ENCODE measurements around the gene NADSYN1. TPM values are rescaled to one million over a fixed set of nuclear protein-coding genes. Genes with fewer than 3 reads are reported as not detected.

Gene NADSYN1
- total RNA-seq, 1 donor from 2014 or later: 22.0 TPM

DNA sequence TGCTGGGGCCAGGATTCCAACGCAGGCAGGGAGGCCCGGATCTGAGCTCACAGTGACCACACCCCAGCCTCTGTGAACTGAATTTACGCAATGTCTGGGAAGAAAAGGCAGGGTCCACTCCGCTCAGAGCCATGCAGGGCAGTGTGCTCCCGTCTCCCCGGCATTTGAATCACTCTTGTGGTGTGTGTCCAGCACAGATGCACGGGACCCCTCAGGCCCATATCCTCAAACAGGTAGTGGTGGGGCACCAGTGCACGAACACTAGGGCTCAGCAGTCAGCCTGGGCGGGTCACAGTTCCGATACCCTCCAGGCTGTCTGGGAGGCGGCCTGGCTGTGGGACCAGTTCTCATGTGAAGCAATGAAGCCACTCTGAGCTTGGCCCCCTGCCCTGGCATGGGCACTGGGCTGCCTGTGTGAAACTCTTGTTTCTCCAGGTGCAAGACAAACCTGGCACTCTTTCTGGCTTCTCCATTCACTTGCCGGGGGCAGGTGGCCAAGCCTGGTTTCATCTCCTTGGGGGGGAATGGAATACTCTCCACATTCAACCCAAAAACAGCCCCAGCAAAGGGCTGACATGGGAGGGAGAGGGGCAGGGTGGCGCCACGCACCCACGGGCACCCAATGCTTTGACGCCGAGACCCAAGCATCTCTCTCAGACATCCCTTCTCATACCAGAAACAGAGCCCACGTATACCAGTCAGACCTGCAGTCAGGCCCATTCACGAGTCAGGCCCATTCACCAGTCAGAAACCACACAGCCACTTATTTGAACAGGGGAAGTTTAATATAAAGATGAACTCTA lies 19.2 kb upstream of the NADSYN1 start:
- DNase-seq: no peak

DNA sequence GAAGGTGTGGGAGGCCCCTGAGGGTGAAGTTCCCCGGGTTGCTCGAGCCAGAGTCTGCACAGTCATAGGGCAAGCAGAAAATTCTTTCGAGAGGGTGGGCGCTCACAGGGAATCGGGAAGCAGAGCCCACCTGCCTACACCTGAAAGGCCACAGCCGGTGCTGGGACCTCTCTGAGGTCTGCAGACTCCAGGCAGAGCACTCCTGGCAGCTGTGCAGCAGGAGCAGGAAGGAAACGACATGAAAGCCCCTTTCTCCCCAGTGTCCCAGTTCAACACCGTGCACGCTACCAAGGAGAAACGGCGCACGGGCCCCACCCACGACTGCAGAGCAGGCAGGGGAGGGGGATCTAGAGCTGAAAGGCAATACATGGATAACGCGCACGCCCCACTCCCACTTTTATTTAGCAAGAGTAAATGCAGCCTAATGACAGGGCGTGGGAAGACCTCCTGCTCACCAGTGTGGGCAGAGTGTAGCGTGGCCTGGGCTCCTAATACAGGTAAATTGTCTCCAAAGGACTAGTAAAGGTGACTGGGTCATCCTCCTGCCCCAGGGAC lies 18.4 kb upstream of the NADSYN1 start:
- no peak for DNase-seq

DNA sequence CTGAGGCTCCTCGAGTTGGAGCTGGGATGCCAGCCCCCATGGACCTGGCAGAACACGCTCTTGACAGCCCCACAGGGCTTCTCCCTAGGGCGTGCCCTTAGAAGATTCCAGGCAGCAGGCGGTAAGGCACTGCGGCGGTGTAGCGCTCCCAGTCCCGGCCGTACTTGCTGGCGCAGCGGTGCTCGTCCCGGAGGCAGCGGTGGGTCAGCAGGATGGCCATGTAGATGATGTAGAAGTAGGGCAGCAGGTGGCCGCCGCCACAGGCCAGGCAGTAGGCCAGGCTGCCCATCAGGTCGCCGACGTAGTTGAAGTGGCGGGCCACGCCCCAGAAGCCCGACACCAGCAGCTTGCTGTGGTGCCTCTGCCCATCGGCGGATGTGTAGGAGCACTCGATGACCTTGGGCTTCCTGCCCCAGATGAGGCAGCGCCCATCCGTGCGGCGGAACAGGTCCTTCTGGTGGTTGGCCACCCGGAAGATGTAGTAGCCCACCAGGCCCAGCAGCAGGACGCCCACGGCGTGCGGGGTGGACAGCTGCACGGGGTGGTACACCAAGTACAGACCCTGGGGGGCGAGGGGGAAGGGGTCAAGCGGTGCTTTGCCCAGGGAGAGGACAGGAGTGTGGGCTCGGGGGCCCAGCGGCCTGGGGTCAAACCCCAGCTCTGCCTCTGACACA lies 17.6 kb upstream of the NADSYN1 start:
- DNase-seq: no peak

DNA sequence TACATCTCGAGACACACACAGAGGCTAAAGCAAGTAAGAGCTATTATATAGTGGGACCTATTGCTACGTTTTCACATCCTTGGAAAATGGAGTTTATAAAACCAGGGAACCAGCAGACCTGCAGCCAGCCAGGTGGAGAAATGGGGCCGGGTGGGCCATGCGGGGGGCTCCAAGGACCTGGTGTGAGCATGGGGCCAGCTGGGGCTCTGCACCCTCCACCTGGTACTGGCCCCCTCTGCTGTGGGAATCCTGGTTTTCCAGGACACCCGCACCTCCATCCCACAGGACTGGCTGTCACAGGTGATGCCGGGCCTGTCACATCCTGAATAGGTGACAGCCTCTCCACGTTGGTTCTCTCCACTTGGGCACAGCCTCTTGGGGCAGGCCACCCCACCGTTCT lies 16.1 kb upstream of the NADSYN1 start:
- DNase-seq: no peak

DNA sequence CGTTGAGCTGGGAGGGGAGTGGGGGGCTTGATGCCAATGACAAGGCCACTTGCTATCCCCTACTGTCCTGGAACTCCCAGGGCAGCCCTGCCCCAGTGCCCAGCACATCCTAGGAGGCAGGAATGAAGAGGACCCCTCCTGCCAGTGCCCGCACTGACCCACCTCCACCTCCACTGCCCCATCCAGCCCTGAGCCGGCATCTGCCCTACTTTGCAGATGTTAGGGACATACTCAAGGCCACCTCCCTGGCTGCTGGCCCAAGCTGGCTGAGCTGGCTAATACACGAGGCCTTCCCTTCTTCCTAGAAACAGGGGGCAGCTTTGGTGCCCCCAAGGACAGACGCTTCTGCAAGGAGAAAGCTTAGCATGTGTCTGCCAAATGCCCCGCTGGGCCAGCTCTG lies 15.6 kb upstream of the NADSYN1 start:
- DNase-seq: no peak

DNA sequence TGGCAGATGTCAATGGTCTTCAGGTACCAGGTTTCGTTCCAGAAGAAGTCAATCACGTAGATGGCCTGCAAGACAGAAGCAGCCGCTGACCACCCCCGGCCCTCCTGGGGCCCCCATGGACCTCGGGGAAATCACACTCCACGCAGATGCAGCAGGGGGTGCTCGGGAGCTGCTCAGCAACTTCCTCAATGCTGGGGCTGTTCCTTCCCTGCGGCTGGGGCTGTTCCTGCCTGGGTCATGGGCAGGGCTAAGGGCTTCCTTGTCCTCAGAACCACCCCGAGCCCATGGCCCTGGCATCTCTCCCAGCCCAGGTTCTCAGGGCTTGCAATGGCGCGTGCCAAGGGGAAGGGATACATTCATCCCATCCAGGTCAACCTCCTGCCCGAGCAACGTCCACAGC lies 15.1 kb upstream of the NADSYN1 start:
- DNase-seq: no peak

DNA sequence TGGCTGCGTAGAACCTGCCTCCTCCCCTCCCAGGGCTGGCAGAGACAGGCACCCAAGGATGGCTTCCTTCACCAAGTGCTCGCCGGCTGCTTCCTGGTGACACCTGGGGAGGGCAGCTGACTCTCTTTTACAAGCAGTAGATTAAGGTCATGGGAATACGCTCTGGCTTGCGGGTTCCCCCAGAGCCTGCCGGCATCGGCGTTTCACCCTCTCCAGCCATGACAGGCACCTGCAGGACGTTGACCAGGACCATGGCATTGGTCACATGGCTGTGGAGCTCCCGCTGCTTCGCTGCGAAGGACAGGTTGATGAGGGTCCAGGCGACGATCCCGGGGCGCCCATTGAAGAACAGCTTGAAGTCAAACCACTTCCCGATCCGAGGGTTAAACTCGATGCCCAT lies 14.4 kb upstream of the NADSYN1 start:
- DNase-seq: no peak

DNA sequence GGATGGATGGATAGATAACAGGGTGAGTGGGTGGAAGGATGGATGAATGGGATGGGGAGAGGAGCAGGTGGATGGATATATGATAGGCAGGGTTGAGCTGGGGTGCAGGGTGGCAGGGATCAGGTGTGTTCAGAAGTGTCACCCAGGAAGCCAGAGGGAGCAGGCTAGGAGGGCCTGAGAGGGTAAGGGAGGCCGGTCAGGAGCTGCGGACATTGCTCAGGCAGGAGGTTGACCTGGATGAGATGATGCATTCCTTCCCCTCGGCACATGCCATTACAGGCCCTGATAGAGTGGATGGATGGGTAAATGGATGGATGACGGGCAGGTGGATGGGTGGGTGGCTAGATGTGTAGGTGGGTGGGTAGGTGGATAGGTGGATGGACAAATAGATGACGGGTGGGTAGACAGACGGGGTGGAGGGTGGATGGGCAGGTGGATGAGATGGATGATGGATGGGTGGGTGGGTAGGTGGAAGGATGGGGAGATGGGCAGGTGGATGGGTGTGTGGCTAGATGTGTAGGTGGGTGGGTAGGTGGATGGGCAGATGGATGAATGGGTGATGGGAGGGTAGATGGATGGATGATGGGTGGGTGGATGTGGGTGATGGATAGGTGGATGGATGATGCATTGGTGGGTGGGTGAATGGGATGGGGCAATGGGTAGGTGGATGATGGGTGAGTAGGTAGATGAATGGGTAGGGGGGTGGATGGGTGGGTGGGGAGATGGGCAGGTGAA lies 12.8 kb upstream of the NADSYN1 start:
- no peak for DNase-seq

DNA sequence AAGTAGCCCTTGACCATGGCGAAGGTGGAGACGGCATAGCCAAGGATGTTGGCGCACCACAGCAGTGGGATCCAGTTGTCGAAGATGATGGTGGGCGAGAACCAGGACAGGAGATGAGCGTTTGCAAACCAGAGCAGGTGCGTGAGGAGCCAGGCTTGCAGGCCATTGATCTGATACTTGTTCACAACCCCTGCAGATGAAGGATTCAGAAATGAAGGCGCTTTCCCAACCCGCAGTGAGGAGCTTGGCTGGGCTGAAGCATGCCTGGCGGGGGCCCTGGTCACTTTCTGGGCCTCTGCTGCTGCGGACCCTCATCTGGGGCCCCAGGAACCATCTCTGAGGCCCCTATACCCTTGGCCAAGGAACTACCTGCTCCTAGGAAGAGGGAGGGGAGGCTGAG lies 11.8 kb upstream of the NADSYN1 start:
- DNase-seq: no peak

DNA sequence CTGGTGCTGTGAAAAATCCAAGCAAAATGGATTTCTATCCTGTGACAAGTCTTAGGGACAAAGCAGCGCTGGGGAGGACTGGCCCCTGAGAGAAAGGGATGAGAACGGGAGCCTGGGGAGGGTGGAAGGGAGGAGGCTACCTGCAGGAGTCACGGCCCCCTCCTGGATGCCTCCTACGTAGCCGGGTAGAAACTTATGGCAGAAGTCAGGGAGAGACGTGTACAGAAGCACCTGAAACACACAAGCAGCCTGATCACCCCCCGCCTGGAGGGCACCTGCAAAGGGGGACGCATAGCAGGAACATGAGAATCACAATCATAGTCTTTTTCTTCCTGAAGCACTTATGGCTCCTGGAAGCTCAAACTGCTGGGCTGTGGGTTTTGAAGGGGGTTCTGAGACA lies 10.9 kb upstream of the NADSYN1 start:
- DNase-seq: no peak

DNA sequence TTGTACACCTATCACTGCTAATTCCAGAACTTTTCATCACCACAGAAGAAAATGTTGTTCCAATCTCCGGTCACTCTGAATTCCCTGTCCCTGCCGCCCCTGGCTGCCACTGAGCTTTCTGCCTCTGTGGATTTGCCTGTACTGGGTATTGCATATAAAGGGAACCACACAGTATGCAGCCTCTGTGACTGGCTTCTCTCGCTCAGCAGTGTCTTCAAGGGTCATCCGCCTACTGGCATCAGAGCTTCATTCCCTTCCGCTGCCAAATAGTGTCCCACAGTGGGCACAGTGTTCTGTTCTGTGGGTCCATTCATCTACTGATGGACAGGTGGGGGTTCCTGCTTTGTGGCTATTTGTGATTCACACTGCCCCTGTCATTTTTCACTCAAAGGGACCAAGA lies 10.1 kb upstream of the NADSYN1 start:
- no peak for DNase-seq

DNA sequence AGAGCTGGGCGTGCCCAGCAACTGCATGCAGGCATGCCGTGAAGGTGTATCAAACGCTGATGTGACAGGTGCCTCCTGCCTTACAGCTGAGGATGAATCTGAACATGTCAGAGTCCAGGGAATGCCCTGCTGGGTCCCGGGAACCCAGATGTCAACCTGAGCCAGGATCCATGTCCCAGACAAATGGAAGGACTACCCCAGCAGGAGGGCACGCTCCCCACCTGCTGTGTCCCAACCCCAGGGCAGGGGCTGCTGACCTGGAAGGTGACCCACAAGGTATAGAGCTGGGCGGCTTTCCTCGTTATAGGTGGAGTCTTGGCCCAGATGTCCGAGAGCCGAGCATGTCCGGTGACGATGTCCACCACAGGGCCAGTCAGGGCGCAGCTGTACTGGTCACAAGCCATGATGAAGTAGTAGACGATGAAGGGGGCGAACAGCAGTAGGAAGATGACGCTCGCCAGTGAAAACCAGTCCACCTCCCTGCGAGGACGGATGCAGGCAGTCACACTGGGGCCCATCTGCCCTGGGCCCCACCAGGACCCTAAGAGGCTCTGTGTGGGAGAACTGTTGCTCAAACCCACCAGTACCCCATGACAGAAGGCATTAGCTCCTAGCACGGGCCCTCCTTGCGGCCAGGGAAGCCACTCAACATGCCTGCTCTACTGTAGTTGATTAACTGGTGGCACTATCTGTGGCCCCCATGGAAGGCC lies 9.1 kb upstream of the NADSYN1 start:
- DNase-seq: no peak

DNA sequence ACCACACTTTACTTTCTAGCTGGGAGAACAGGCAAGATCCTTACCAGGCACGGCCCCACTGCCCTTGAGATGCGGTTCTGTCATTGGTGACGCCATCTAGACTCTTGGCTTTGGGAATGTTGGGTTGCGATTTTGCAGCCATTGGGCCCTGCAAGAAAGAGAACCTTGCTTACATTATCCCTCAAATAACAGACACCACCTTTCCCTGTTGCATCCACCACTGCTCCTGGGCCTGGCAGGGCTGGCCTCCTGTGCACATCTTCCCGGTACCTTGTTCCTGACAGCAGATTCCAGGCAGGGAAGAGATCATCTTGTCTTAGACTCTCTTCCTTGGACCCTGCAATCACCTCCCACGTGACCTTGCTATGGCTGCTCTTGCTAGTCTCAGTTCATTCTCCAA lies 8.2 kb upstream of the NADSYN1 start:
- no peak for DNase-seq

DNA sequence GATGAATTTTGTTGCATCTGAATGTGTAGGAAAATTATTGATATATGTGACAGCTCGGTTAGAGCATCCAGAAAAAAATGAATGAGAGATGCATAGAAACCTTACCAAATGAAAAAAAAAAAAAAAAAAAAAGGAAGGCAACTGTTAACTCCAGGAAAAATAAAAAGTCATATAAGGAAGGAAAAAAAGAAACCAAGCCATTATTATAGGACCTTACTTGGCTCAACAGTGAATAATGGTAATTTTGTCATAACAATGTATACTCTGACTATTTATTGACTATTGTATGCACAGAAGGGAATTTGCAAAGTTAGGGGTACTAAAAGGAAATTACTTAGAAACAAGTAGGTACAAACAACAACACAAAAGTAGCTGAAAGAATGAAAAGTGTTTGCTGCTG lies 6.9 kb upstream of the NADSYN1 start:
- no peak for DNase-seq

DNA sequence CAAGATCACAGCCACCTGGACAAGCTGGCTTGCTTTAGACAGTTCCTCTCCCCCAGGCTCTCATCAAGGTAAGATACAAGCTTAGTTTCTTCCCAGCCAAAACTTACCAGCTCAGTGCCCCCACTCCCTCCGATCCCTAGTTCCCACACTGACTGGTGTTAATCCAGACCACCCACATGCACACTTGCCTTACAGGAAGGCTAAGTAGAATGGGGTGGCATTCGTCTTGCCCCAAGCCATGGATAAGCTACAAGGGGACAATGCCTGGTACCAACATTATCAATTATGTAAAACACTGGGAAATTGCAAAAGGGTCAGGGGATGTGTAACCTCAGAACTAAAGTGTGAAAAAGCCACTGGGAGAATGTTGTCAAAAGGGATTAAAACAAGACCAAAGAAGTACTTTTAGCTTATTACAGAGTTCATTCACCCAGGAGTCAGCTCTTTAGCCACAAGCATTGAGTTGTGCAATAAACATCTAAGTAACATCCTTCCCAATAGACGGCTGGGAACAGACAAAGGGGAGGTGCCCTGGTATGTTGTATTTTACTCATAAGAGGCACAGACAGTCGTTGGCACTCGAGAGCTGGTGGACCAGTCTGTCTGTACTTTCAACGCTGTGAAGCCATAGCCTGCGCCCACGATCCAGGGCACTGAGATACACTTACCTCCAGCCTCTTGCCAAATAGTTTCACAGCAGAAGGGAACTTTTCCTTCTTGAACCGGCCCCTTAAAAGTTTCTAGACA lies 5.9 kb upstream of the NADSYN1 start:
- DNase-seq: no peak

DNA sequence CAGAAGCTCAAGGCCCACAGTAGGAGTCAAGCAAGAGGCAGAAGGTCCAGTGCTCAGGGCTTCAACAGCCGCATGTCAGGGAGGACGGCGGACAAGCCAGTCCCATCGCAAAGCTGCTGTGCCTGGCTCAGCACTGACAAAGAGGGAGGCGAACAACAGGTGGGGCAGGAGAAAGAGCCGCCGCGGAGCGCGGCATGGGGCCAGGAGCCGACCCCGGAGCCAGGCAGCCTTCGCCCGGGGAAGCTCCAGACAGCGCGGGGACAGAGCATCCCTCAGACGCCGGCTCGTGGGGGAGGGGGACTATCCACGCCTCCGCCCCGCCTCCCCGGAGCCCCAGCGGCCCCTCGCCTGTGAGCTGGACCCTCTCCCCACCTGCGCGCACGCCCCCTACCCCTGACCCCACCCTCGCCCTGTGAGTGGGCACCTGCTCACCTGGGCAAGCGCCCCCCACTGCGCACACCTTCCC lies 5.2 kb upstream of the NADSYN1 start:
- DNase-seq: no peak

DNA sequence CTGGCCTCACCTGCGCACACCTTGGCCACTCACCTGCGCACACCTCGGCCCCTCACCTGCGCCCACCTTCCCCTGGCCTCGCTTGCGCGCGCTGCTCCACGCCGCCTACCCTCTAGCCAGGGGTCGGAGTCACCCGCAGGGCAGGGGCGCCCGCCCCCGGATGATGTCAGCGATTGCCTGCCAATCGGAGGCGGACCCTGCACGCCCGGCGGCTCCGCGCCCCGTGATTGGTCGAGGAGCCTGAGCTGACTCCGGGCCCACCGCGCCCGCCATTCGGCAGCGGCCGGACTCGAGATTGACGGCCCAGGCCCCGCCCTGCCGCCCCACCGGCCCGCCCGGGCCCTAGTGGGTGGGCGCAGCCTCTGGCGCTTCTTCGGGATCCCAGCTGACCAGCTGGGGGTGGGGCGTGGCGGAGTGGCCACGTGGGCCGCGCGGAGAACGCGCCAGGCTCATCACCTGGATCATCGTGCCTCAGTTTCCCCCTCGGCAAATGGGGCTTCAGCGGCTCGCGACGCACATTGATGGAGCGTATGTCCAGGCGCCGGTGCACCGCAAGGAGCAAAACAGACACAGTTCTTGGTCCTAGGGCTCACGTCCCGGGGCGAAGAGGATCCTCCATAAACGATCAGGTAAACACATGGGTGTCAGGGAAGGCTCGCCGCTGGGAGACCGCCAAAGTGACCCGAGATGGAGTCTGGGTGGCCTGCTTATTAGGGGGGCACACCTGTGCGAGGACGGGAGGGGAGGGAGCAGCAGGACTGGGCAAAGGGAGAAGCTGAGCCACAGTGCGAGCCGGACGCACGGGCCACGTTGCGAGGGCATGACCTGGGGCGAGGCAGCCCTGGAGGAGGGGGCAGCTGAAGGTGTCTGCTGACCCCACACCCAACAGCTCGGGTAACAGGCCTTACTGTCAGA lies 4.5 kb upstream of the NADSYN1 start, which contains the start of gene DHCR7:
Gene DHCR7 (minus strand): TSS at position 137 of the 915 bp plus-strand sequence. CDS start 3,441 bp downstream, outside the sequence.
- peak; percentile 88 for DNase-seq

DNA sequence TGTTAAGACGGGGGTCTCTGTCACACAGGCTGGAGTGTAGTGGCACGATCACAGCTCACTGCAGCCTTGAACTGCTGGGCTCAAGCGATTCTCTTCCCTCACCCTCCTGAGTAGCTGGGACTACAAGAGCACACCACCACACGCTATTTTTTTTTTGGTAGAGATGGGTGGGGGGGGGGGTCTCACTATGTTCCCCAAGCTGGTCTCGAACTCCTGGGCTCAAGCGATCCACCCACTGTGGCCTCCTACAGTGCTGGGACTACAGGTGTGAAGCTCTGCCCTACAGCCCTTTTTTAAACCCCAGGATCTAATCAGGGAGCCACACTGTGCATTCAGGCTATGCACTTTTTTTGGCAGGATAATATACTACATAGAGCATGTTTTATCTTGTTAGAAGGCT lies 3.4 kb upstream of the NADSYN1 start:
- no peak for DNase-seq

DNA sequence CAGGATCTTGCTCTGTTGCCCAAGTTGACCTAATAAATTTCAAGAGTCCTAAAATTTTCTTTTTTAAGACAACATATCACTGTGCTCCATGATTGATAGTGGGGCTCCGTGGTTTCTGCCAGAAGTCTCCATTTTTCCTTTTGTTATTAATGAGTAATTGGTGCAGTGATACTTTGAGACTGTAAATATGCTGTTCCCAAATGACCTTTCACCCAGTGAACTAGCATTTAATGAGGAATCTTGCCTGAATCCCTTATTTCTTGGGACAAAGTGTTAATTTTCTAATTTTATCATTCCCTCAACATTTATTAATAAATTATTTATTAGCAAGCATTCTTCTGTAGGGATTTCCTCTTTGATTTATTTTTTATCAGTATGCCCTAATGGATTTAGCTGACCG lies 2.5 kb upstream of the NADSYN1 start:
- no peak for DNase-seq

DNA sequence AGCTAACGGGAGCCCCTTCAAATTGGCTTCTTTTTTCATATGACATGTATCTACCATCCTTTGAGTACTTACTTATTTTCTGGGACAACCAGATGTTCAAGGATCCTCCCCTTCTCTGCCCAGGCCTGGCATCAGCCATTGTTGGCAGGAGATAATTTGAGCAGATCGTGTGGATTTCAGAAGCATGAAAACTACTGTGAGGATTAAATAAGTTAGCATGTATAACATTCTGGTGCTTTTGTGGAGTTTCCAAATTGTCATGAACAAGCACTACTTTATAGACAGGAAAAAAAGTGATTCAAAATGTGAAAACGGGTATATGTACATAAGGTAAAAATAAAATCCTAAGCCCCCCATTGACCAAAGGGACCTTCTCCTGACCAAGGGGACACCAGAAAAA lies 2.1 kb upstream of the NADSYN1 start:
- DNase-seq: no peak
